GM12892 (cell line): Measurements from ENCODE around the gene PARP1.

Source experiments
- POLR2A ChIP-seq: IDR thresholded peaks from 2 replicates; pipeline ENCODE4 v1.6.1; 2011; ENCODE audit warnings: low read depth, low read length, control low read depth
- POLR2AphosphoS5 ChIP-seq: IDR thresholded peaks from 2 replicates; pipeline ENCODE4 v1.6.1; 2011; ENCODE audit warnings: low read depth, low read length, control low read depth

DNA sequence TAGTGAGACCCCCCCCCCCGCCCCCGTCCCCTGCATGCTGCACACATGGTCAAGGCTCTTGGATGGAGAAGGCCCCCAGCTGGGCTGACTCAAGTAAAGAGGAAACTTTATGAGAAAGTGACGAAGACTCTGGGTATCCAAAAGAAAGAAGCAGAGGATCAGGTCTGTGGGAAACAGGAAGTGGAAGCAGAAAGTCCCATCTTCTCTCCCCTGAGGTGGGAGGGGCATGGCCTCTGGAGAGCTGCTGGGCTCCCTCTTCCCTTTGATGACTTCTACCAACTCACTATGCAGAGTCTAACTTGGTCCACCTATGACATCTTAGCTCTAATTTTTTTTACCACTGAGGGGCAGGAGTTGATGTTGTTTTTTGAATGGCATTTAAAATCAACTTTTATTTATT lies 56.2 kb downstream of the PARP1 start:
- no peak for TF ChIP-seq POLR2A
- TF ChIP-seq POLR2AphosphoS5: no peak
